Hepatocyte (in vitro differentiated cells): ENCODE measurements around the gene DNM3. TPM values are rescaled to one million over a fixed set of nuclear protein-coding genes. Genes with fewer than 3 reads are reported as not detected.

Source experiments
- DNase-seq: peaks from one replicate; pipeline ENCODE4 v3.0.0-alpha.2; 2016; ENCODE audit warnings: low spot score
- H2AFZ ChIP-seq: fragments of 200-600 bp; sonication (generic); 2 replicates; pipeline ENCODE4 v1.6.0; 2016; ENCODE audit warnings: antibody characterized with exemption, mild to moderate bottlenecking
- H3K27ac ChIP-seq: fragments of 200-600 bp; sonication (generic); 2 replicates; pipeline ENCODE4 v1.5.1; 2016; ENCODE audit warnings: mild to moderate bottlenecking
- H3K27me3 ChIP-seq: fragments of 200-600 bp; sonication (generic); 2 replicates; pipeline ENCODE4 v1.6.1; 2016
- H3K36me3 ChIP-seq: fragments of 200-600 bp; sonication (generic); replicated peaks from 2 replicates; pipeline ENCODE4 v1.5.1; 2016; ENCODE audit warnings: low read depth; ENCODE audit not compliant: insufficient read depth
- H3K4me1 ChIP-seq: fragments of 200-600 bp; sonication (generic); 2 replicates; pipeline ENCODE4 v1.5.1; 2016; ENCODE audit warnings: mild to moderate bottlenecking, moderate library complexity; ENCODE audit not compliant: insufficient read depth
- H3K4me2 ChIP-seq: fragments of 200-600 bp; sonication (generic); 2 replicates; pipeline ENCODE4 v1.6.0; 2016
- H3K4me3 ChIP-seq: fragments of 200-600 bp; sonication (generic); 2 replicates; pipeline ENCODE4 v1.5.1; 2016; ENCODE audit warnings: mild to moderate bottlenecking
- H3K79me2 ChIP-seq: fragments of 200-600 bp; sonication (generic); 2 replicates; pipeline ENCODE4 v1.6.0; 2017; ENCODE audit warnings: mild to moderate bottlenecking
- H3K9me2 ChIP-seq: fragments of 200-600 bp; sonication (generic); replicated peaks from 2 replicates; pipeline ENCODE4 v1.6.0; 2017; ENCODE audit warnings: mild to moderate bottlenecking; ENCODE audit not compliant: insufficient read depth
- H3K9me3 ChIP-seq: fragments of 200-600 bp; sonication (generic); 2 replicates; pipeline ENCODE4 v1.5.1; 2016; ENCODE audit warnings: low read depth, mild to moderate bottlenecking
- H4K20me1 ChIP-seq: fragments of 200-600 bp; sonication (generic); 2 replicates; pipeline ENCODE4 v1.6.0; 2016; ENCODE audit warnings: mild to moderate bottlenecking; ENCODE audit not compliant: insufficient read depth, poor library complexity, severe bottlenecking
- CTCF ChIP-seq: fragments of 200-600 bp; sonication (generic); IDR thresholded peaks from 2 replicates; pipeline ENCODE4 v1.5.1; 2016; ENCODE audit warnings: antibody characterized with exemption, mild to moderate bottlenecking; ENCODE audit not compliant: poor library complexity
- EZH2 ChIP-seq: fragments of 200-600 bp; sonication (generic); IDR thresholded peaks from 2 replicates; pipeline ENCODE4 v1.6.1; 2016; ENCODE audit warnings: antibody characterized with exemption, mild to moderate bottlenecking, borderline replicate concordance
- EZH2phosphoT487 ChIP-seq: fragments of 200-600 bp; sonication (generic); IDR thresholded peaks from one replicate; pipeline ENCODE4 v1.6.1; 2018; ENCODE audit warnings: antibody characterized with exemption, mild to moderate bottlenecking, low read depth, moderate library complexity; ENCODE audit not compliant: unreplicated experiment, severe bottlenecking
- WGBS: methylation state at CpG from one replicate; pipeline ENCODE4 v1.1.6; 2016; ENCODE audit warnings: low lambda C conversion rate; ENCODE audit errors: missing lambda C conversion rate; 5-methylcytosine and 5-hydroxymethylcytosine counted together
- polyA plus RNA-seq: library from polyadenylated mRNA; unstranded; fragments of >200 nt; fragmentation: Nextera tagmentation; extraction: Ambion mirVana; gene quantifications from 2 replicates; pipeline ENCODE4 v1.2.1, GENCODE V29; 2016
- total RNA-seq: library from RNA; depleted of rRNA; stranded (reverse); fragments of >200 nt; gene quantifications from 2 replicates; pipeline ENCODE4 v1.2.3, GENCODE V29; 2014

DNM3 gene
- total and polyA plus RNA-seq, 2 experiments from 2014 or later = 1.5 TPM; not detected in 1

- H3K36me3 ChIP-seq = no peaks in the 10 kb centered on the region
- H3K9me2 ChIP-seq = no peaks in the 10 kb centered on the region
- no peak overlapping the region for H3K4me3 ChIP-seq
- no peak overlapping the region for H3K4me2 ChIP-seq
- TF ChIP-seq EZH2phosphoT487 (no peak), EZH2 (no peak), CTCF (no peak)
- no peaks in the 10 kb centered on the region for H3K27me3 ChIP-seq
- H3K4me1 ChIP-seq = no peaks in the 10 kb centered on the region
- no peaks in the 10 kb centered on the region for H3K79me2 ChIP-seq
- no peak overlapping the region for H2AFZ ChIP-seq
- DNase-seq = no peak
- H4K20me1 ChIP-seq = no peaks in the 10 kb centered on the region
- no peak overlapping the region for H3K27ac ChIP-seq
- H3K9me3 ChIP-seq = no peaks in the 10 kb centered on the region
Measured at GRCh38 chr1:171852272-171852671, 11.0 kb downstream of the DNM3 start.

GRCh38 chr1:171855381-171855780 is 14.1 kb downstream of the DNM3 start:
- Histone ChIP-seq H3K9me2 (no peaks in the 10 kb centered on the region), H2AFZ (no peak overlapping the region), H3K27ac (no peak overlapping the region), H3K36me3 (no peaks in the 10 kb centered on the region), H3K4me2 (no peak overlapping the region), H3K4me3 (no peak overlapping the region), H3K4me1 (no peaks in the 10 kb centered on the region), H3K79me2 (no peaks in the 10 kb centered on the region), H4K20me1 (no peaks in the 10 kb centered on the region), H3K27me3 (no peaks in the 10 kb centered on the region), H3K9me3 (no peaks in the 10 kb centered on the region)
- no peak for TF ChIP-seq CTCF
- TF ChIP-seq EZH2 = no peak
- TF ChIP-seq EZH2phosphoT487 = no peak
- WGBS = 100% methylated on average over 1 of the region's 1 CpG
- DNase-seq = no peak

GRCh38 chr1:171858696-171859095 is 17.4 kb downstream of the DNM3 start:
- Histone ChIP-seq H4K20me1 (no peaks in the 10 kb centered on the region), H3K36me3 (no peaks in the 10 kb centered on the region), H3K79me2 (no peaks in the 10 kb centered on the region), H3K4me3 (no peak overlapping the region), H3K27ac (no peak overlapping the region), H3K9me2 (no peaks in the 10 kb centered on the region), H2AFZ (no peak overlapping the region), H3K4me2 (no peak overlapping the region), H3K9me3 (no peaks in the 10 kb centered on the region), H3K27me3 (no peaks in the 10 kb centered on the region), H3K4me1 (no peaks in the 10 kb centered on the region)
- WGBS = 83% methylated on average over 3 of the region's 3 CpGs
- no peak for DNase-seq
- TF ChIP-seq CTCF = no peak
- TF ChIP-seq EZH2phosphoT487 = no peak
- no peak for TF ChIP-seq EZH2

GRCh38 chr1:171860696-171861095 is 19.4 kb downstream of the DNM3 start:
- Histone ChIP-seq H3K4me2 (no peak overlapping the region), H3K79me2 (no peaks in the 10 kb centered on the region), H3K27me3 (no peaks in the 10 kb centered on the region), H4K20me1 (no peaks in the 10 kb centered on the region), H3K36me3 (no peaks in the 10 kb centered on the region), H3K9me3 (no peaks in the 10 kb centered on the region), H2AFZ (no peak overlapping the region), H3K9me2 (no peaks in the 10 kb centered on the region), H3K4me1 (no peaks in the 10 kb centered on the region), H3K27ac (no peak overlapping the region), H3K4me3 (no peak overlapping the region)
- TF ChIP-seq CTCF (no peak), EZH2phosphoT487 (no peak), EZH2 (no peak)
- DNase-seq = no peak
- WGBS = 88% methylated on average over 1 of the region's 1 CpG
